ENCODE results near the gene QARS1.

QARS1 gene

DNA sequence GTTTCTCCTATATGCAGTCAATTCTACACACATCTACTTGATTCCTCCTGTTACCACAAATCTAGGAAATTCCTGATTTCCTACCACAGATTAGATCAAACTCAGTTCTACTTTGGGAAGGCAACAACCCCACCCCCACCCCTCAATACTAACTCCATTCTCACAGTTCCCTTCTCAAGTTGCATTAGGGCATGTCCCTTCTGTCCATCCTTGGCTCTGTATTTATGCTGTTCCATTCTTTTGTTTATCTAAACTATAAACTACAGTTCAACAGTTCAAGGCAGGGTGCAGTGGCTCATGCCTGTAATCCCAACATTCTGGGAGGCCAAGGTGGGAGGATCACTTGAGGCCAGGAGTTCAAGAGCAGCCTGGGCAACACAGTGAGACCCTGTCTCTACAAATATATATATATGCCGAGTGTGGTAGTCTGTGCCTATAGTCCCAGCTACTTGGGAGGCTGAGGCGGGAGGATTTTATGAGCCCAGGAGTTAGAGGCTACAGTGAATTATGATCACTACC lies 50.2 kb downstream of the QARS1 start:
- no peak for DNase-seq (ENCODE audit: low read depth in 4 of 4, low spot score in 1 of 4)

DNA sequence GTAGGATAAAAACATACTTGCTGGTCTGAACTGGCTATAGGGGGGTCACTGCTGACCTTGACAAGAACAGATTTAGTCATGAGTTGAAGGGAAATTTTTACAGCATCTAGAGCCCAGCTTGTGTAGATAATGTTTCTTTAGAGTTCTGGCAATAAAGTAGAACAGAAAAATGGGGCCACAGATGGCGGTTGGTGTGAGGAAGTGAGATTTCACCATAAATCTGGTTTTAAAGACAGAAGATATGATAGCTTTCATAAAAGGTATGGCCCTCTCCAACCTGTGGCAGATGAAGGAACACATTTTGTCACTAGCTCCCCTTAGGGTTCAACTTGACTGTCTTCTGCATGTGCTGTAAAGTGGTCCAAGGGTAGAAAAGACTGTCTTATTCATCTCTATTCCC lies 51.0 kb downstream of the QARS1 start:
- no peak for DNase-seq (ENCODE audit: low read depth in 4 of 4, low spot score in 1 of 4)

Data from stimulated activated CD4-positive, alpha-beta T cell treated with anti-CD3 and anti-CD28 coated beads, Interleukin-1b, Interleukin-23, amount 100 ng/mL, for 24 hours (primary cell).